ENCODE data around the gene FRMD4A.

- TF ChIP-seq, protein P1, sequence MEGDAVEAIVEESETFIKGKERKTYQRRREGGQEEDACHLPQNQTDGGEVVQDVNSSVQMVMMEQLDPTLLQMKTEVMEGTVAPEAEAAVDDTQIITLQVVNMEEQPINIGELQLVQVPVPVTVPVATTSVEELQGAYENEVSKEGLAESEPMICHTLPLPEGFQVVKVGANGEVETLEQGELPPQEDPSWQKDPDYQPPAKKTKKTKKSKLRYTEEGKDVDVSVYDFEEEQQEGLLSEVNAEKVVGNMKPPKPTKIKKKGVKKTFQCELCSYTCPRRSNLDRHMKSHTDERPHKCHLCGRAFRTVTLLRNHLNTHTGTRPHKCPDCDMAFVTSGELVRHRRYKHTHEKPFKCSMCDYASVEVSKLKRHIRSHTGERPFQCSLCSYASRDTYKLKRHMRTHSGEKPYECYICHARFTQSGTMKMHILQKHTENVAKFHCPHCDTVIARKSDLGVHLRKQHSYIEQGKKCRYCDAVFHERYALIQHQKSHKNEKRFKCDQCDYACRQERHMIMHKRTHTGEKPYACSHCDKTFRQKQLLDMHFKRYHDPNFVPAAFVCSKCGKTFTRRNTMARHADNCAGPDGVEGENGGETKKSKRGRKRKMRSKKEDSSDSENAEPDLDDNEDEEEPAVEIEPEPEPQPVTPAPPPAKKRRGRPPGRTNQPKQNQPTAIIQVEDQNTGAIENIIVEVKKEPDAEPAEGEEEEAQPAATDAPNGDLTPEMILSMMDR (conservative IDR thresholded peaks at IDR 0.05; ENCODE audit: low read length): no peak
- TF ChIP-seq EZH2phosphoT487 (IDR thresholded peaks at IDR 0.05; ENCODE audit: borderline replicate concordance, low read depth, low read length): no peak
Observed at GRCh38 chr10:13696071-13696470, 634.7 kb downstream of the FRMD4A start.
